ENCODE results near the gene SLFN5.

- TF ChIP-seq TAF1 (IDR thresholded peaks at IDR 0.05; ENCODE audit: borderline replicate concordance, low read depth, low read length) (no peak), CTCF (IDR thresholded peaks at IDR 0.05) (no peak), REST (IDR thresholded peaks at IDR 0.05; ENCODE audit: low read depth, low read length) (no peak), IRF3 (IDR thresholded peaks at IDR 0.05; ENCODE audit: low read depth, low read length) (no peak), JUND (IDR thresholded peaks at IDR 0.05) (no peak), RAD21 (IDR thresholded peaks at IDR 0.05; ENCODE audit: low read length) (no peak), POLR2AphosphoS5 (IDR thresholded peaks at IDR 0.05; ENCODE audit: low read depth, low read length) (no peak), SIN3A (IDR thresholded peaks at IDR 0.05; ENCODE audit: borderline replicate concordance, low read depth, low read length) (no peak), NRF1 (IDR thresholded peaks at IDR 0.05; ENCODE audit: low read depth, low read length) (no peak), FOXJ3 (CRISPR knock-in tag; IDR thresholded peaks at IDR 0.05) (no peak), TCF12 (IDR thresholded peaks at IDR 0.05) (no peak), CHD2 (IDR thresholded peaks at IDR 0.05; ENCODE audit: low read length, partially characterized antibody) (no peak)
Measured at GRCh38 chr17:35299135-35299534, 56.3 kb downstream of the SLFN5 start.

Data from SK-N-SH (cell line).